HG03196 (cell line): ENCODE results near the gene DYNLT1.
A peak's percentile ranks its signal among the peaks of the same experiment; 100 is the strongest.
"Not testable (repeated sequence)": the region's sequence is repeated elsewhere in the genome, so short reads cannot be mapped to it uniquely, and the experiment has no call there.

Experiments used
- ATAC-seq: cut with Tn5 transposase; IDR thresholded peaks from one replicate; pipeline ENCODE4 v1.9.1; 2021; ENCODE audit not compliant: unreplicated experiment

Gene DYNLT1

DNA sequence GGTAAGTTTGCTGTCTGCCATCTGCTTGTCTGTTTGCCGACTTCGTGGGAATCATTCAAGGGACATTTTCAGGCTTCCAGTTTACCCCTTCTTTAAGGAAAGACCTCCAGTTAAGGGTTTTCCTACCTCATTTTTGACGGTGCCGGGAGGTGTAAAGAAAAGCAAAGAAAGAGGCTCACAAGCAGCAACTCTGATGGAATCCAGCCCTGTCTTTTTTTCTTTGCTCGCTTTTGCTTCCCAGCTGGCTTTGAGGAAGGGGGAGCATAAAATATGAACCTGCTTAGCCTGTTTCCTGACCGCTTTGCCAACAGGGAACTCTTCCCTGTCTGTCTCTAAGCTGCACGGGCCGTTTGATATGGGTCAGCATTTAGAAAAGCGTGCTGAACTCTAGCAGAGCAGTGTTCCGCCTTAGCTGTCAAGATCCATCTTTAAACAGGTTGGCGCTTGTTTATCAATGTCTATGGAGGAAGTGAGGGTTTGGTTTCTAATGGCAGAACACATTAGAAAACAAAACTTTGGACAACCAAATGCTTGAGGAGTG lies 19.2 kb upstream of the DYNLT1 start:
- no peak for ATAC-seq

DNA sequence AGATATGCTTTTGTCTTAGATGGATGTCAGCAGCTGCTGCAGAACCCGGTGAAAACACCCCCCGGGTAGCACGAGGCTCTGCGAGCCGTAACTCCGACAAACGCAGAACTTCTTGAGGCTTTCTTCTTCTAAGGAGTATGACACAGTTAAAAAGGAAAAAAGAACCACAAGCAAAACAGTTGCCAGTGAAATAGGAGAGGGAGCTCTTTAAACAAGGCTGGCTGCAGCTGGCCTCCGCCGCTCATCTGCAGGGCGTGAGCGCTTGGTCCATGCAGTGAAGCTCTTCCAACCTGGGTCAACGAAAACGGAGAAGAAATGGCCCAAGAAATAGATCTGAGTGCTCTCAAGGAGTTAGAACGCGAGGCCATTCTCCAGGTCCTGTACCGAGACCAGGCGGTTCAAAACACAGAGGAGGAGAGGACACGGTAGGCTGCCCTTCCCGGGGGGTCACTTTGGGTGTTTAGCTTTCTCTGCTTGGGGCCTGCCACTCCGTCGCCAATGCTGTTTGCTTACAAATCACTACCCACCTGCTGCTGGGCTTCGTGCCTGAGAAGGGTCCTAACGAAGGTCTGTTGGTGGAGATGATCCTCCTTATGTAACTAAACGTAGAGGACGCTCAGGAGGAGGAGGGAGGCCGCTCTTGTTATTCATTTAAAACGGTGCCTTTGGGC lies 18.5 kb upstream of the DYNLT1 start:
- ATAC-seq, result no peak

DNA sequence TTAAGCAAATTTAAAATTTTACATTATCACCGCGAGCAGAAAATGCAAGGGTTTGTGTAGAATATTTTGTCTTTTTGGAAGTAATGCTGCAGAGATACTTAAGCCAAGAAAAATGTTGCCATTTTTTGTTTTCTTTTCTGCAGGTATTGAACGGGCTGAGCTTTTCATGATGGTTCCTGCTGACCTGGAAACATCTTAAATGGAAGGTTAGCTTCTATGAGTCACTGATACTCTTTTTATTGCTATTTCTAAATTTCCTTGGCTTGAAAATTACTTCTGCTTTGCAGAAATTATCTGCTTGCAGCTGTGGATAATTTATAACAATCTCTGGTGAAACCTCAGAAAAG lies 18.0 kb upstream of the DYNLT1 start:
- ATAC-seq, result no peak

DNA sequence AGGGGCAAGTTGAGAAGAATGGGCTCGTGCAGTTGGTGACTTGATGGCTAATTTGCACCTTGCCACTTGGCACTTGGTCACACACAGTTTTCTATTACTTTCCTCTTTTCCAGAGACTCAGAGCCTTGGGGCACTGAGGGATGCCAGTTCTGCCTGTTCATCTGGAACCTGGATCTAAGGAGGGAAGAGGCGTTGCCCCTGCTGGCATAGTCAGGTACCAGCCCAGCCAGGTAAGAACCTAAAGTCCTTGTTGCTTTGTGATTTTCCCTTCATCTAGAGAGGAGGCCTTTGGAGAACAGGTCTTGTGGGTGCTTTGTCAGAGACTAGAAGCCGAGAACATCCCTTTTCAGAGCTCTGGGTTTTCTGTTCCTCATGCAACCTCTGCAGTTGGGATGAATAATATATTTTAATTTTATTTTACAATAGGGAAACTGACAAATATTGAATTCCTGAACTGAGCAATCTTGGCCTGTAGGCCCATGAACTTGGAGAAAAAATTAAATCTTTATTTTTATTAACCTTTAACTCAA lies 16.7 kb upstream of the DYNLT1 start:
- no peak for ATAC-seq

DNA sequence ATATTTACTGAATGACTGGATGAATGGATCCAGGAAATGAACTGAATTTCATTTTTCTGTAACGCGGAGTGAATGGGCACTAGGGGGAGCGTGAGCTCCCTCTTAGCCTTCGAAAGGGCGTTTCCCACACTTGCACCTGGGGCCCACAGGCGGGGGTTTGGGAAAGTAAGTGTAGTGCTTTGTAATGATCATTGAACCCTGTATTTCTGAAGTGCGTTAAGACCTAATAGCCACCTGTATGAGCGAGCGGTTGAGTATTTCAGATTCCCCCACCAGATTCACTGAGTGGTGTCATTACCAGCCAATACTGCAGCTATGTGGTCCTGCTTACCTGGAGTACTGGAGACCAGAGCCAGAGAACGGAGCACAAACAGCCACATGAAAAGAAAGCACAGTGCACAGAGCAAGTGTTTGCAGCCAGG lies 15.8 kb upstream of the DYNLT1 start:
- no peak for ATAC-seq

DNA sequence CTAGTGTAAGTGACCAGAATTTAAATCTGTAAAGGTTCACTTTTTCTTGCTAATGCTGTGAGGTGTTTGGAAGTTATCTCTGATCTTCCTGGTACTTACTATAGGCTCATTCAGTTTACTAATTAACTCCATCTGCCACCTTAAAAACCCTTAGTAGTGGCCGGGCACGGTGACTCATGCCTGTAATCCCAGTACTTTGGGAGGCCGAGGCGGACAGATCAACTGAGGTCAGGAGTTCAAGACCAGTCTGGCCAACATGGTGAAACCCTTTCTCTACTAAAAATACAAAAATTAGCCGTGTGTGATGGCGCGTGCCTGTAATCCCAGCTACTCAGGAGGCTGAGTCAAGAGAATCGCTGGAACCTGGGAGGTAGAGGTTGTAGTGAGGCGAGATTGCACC lies 12.4 kb upstream of the DYNLT1 start:
- ATAC-seq, result not testable (repeated sequence)

DNA sequence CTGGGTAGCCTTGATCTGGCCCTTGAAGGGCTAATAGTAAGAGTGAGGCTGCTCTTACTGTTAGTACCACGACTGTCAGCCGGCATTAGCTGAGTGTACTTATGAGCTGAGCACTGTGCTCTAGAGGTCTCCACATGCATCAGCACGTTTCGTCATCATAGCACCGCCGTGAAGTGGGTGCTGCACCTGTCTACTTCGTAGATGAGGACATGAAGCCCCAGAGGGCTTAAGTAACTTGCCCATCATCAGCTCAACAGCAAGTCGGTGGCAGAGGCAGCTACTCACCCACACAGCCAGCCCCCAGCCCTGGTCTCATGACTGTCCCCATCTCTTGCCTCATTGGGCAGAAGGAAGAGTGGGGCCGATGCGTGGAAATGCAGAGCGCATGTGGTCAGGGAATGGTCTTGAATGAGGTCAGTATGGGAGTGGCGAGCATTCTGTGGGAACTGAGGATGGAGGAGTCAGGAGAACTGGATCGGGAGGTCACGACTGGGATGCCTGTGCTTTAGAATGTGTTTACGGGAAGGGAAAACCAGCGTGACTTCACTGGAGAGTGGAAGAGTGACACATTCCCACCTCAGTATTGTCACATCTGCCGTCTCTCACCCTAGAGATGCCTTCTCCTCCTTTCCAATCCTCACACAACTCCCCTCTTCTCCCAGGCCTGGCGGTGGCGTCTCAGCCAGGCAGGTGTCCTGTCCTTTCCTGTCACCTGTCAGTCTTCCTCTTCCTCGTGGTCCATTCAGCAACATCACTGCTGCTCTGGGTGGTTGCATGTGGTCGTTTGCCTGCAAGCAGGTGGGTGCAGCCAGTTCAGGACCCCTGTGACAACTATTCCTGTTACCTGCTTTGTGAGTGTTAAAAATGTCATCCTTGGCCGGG lies 11.3 kb upstream of the DYNLT1 start:
- ATAC-seq, result no peak

DNA sequence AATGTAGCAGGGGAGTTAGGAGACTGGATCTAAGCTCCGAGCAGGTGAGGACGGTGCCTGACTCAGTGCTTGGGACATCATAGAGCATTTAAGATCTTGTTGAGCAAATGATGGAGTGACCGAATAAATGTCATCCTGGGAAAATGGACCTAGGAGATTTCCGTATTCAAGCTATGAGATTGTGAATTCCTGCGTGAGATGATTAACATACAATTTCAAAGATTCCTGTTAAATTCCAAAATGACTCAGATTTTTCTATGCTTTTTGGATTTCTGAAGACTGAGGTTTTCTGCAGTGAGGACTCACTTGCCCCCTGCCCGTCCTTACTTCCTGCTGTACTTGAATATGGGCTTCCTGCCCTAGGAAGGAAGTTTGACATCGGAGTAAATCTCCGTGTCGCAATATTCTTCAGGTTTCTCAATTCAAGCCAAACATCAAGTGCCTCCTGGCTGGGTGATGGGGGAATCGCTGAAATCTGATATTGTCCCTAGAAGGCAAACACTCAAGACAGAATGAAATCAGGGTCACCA lies 10.5 kb upstream of the DYNLT1 start:
- no peak for ATAC-seq

DNA sequence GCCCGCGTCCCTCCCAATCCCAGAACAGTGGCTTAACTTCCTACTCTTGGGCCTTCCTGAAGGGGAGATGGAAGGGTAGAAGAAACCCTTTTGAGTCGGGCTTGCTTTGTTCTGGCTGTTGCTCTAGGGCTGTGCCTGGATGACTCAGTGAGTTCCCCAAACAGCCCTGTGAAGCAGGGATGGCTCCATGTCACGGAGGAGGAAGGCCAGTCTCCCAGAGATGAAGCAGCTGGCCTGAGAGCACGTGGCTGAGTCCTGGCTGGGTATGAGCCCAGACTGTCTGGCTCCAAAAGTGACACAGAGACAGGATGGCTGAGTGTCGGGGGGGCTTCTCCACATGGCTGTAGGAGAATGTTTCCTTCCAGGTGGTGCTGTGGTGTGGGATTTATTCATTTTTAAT lies 10.0 kb upstream of the DYNLT1 start:
- no peak for ATAC-seq

DNA sequence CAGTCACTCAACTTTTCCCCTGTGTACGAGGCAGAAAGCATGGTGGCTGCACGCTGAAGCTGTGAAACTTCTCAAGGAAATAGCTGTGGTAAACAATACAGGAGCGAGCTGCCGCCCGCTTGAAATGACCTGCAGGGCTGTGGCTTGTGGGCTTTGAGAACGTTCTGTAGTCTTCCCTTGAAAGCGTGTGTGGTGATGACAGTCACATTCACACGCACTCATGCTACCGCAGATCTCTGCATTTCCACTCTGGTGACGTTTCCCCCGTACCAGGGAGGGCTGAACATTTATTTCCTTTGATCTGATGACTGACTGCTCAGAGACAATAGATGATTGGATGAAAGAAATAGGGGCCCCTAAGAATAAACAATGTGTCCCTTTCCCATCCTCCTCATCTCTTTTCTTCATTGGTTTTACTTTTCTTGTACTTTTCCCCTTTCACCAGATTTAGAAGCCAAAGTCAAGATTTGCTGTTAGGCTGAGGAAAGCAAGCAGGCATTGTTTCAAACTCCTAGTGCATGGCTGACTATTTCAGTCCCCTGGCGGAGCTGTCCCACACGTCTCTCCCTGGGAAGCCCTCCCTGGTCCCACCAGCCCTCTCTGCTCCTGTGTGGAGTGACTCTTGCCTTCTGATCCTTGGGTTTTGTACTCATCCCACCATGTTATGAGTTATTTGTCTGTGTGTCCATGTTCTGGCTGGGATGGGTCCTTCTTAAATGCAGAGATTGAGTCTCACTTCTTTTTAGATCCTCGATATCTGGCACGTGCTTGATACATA lies 9.2 kb upstream of the DYNLT1 start:
- peak; percentile 41 for ATAC-seq

DNA sequence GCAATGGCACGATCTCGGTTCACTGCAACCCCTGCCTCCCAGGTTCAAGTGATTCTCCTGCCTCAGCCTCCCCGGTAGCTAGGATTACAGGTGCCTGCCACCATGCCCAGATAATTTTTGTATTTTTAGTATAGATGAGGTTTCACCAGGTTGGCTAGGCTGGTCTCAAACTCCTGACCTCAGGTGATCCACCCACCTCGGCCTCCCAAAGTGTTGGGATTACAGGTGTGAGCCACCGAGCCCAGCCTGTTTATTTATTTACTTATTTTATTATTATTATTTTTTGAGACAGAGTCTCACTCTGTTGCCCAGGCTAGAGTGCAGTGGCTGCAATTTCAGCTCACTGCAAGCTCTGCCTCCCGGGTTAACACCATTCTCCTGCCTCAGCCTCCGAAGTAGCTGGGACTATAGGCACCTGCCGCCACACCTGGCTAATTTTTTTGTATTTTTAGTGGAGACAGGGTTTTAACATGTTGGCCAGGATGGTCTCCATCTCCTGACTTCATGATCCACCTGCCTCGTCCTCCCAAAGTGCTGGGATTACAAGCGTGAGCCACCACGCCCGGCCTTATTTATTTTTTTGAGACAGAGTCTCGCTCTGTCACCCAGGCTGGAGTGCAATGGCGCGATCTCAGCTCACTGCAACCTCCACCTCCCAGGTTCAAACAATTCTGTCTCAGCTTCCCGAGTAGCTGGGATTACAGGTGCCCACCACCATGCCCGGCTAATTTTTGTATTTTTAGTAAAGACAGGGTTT lies 7.6 kb upstream of the DYNLT1 start:
- ATAC-seq, result not testable (repeated sequence)

DNA sequence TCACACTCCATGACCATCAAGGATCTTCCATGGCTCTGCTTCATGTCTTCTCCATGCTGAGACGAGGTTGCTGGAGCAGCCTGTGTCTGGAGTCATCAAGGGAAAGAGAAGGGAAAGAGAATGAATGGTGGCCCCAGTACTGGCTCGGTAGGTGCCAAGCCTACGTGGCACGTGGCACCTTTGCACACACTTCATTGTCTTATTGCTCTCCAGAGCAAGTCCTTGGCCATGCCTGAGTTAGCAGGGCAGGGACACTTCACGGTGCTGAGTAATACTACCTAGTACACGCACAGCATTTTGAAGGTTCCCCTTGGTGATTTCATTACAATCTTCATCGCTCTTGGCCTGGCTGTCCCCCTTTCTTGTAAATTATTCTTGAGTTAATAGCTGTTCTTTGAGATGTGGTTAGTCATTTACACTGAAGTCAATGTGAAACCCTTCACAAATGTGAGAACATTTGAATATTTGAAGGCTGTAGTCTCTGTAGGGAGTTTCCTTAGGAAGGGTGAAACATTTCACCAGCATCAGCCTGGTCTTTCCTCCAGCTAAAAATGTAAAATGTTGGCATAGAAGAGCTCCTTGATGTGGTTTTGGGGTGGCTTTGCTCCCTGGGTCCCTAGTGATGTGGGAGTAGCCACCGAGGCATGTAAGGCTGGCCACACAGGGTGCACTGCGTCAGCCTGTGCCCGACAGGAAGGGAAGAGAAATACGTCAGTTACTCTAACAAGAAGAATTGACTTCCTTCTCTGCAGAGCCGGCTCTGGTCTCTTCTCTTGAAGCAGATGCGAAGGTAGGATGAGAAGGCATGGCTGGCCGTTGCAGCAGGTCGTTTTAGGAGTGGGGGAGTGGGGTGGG lies 5.0 kb upstream of the DYNLT1 start, which contains the start of gene SYTL3:
Gene SYTL3 (plus strand): TSS at position 766 of the 855 bp plus-strand sequence. CDS start 13,215 bp downstream, outside the sequence.
- peak; percentile 41 for ATAC-seq

DNA sequence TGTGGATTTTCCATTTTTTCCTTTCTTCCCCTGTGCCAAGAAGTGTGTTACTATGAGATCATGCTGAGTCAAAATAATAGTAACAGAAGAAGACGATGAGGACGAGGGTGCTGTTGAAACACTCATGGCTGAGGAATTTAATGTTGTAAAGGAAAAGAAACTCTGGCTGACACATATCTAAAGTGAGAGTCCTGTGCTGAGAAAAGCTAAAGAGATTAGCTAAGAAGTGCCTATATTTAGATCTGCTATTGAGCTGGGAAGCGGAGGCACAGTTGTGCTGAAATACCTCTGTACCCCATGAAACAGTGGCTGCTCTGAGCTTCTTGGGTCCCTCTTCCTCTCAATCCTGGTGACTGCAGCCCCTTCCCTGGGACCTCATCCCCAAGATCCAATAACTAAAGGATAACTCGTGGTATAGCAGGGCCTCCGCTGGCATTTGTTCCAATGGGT lies 4.2 kb upstream of the DYNLT1 start:
- no peak for ATAC-seq

DNA sequence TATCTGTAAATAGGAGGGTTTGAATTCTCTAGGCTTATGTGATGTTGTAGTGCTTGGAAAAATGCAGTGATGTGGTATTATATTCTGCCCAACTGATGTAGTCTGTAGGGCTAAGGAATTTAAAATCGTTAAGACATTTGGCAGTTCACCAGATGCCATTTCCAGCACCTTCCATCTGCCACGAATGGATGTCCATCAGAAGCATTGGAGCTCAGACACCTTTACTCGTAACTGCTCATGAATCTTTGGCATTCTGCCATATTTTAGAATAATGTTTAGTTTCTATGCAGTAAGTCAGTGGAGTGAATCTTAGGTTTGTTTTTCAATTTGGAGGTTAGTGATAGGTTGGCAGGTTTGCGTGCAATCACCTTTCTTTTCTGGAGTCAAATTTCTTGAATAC lies 3.0 kb upstream of the DYNLT1 start:
- no peak for ATAC-seq

DNA sequence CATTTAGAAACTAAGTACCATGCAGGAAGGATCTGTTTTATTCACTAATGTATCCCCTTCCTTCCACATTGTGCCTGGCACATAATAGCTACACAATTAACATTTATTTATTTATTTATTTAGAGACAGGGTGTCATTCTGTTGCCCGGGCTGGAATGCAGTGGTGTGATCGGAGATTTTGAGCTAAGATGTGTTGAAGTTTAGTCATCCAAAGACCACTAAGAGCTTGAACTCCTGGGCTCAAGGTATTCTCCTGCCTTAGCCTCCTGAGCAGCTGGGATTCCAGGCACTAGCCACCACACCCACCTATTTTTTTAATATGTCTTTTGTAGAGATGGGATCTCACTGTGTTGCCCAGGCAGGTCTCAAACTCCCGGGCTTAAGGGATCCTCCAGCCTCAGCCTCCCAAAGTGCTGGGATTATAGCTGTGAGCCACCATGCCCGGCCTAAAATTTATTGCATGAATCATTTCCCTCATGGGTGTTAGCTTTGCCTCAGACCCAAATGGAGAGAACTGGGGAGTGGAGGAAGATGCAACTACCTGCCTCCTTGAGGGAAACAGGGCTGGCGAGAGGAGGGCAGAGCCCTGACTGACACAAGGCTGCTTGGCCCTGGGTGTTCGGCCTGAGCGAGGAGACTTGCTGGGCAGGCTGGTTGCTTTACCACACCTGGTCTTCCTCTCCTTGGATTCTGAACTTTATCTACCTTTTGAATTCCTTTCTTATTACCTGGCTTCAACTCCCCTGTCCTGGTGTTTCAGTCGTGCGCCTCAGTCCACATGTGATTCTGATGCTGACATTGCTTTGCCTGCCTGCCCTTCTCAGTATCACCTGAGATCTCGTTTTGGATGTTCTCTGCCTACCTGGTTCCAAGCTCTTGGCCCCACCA lies 1.7 kb upstream of the DYNLT1 start:
- no peak for ATAC-seq

DNA sequence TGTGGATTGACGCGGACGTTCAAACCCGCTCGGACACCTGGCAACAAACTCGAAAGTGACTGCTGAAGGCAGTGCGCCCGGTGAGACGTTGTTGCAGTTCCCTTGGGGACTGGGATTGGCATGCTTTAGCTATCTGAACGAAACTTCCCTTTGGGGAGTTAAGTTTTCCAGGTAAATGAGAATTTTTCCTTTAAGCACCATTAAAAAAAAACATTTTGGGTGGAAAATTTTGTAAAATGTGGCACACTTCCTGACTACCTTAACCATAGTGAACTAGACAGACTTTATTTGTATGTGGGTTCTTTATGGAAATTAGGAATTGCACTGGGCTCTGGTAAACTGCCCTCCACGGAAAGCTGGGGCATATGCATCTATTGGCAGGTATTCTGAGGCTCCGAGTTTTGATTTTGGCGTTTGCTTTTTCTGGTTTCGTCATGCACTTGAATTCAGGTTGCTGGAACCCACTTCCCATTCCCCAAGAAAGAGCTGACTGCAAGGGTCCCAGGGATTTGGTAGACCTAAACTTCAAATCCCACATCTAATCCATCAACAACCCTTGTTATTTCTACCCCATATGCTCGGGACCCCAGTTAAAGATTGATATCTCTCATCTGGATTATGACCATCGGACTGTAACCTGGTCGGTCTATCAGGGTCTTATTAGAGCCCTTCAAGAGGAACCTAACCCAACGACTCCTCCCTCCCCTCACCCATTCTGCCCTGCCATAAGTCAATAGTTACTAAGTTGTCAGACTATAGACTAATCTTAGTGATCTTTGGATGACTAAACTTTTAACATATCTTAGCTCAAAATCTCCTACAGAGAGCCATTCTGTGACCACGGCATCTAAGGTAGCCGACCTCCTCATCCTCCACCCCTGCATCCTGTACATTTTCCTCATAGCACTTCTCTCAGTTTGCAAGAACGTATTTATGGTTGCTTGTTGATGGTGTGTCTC lies 800 bp upstream of the DYNLT1 start:
- ATAC-seq, result no peak

DNA sequence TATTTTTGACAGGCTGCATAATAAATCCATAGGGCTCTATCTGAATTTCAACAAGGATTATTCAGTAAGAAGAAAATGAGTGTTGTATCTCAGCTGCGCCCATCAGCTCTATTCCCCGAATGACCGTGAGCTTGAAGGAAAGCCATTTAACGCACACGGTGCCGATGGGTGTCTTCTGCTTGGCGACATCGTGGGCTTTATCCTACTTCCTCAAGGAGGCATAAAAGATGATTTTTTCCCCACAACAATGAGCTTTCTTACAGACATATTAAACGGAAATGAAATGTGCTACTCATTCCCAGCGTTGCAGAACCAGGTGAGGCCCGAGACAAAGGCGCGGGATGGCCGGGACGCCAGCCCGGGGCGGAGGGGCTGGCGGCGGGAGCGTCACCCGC lies 710 bp downstream of the DYNLT1 start:
- ATAC-seq, result no peak
